ENCODE results near the gene JAKMIP2.
A peak's percentile ranks its signal among the peaks of the same experiment; 100 is the strongest.
"Not testable (repeated sequence)": the region's sequence is repeated elsewhere in the genome, so short reads cannot be mapped to it uniquely, and the experiment has no call there.

Gene JAKMIP2

DNA sequence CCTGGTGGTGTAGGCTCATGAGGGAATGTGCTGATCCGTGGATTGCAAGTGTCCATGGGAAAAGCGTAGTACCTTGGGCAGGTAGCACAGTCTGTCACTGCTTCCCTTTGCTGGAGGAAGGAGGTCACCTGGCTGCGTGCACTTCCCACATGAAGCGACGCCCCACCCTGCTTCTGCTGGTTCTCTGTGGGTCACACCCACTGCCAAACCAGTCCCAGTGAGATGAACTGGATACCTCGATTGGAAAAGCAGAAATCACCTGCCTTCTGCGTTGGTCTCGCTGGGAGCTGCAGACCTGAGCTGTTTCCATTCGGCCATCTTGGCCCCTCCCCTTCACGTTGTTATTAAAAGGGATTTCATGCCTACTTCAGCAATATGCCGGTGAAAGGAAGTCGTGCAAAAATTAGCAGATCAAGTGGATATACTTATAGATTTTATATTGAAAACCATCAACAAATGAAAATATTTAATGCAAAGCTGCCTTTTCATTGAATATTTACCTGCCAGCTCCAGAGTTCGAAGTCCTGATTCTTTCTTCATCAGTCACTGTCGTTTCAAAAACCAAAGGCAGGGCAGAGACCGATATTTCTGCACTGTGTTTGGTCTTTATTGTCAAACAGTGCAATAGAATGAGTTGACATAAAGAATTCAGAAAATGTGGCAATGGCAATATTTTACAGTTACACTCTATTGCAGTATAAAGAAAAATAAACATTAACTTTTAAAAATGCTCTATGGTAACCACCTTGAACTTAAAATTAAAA, 123.2 kb downstream of the JAKMIP2 start:
- no peak for DNase-seq (ENCODE audit: low read depth in 2 of 2, low spot score in 1 of 2)

- DNase-seq (ENCODE audit: low read depth in 2 of 2, low spot score in 1 of 2) = no peak
Measured at GRCh38 chr5:147658293-147658932, 124.1 kb downstream of the JAKMIP2 start.

- no peak for DNase-seq (ENCODE audit: low read depth in 2 of 2, low spot score in 1 of 2)
Measured at GRCh38 chr5:147648597-147648996, 133.9 kb downstream of the JAKMIP2 start.

GRCh38 chr5:147645197-147645596, 137.3 kb downstream of the JAKMIP2 start:
- no peak for DNase-seq (ENCODE audit: low read depth in 2 of 2, low spot score in 1 of 2)

DNA sequence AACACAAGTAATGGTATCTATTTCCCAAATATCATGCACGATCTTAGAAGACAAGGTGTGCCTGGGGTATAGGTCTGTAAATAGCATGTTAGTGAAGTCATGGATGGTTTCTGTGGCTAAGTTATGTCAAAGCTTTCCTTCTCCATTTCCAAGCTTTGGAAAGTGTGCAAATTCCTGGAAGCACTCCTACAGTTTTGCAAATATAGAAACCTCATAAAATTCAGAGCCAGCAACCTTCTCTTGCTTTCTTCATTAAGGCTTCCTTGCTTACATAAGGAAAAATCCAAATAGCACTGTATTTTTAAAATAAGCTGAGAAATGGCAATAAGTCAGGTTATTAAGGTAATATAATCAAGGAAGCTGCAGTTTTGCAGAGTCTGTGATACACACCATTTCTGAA, 138.1 kb downstream of the JAKMIP2 start:
- no peak for DNase-seq (ENCODE audit: low read depth in 2 of 2, low spot score in 1 of 2)

DNA sequence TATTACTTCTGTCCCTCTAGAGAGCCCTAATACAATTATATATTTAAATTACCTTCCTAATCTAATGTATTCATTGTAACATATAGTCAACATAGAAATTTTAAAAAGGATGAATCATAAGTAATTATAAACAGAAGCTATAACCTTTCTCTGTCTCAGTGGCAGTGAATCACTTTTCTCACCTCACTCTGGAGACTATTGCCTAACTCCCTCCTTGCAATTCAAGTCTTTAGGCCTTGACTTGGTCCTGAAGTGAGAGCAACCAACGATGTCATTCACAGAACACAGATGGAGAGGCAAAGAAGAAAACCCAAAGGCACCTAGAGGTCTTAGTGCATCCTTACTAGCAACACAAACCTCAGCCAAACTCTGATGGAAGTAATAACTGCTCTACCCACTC, 139.4 kb downstream of the JAKMIP2 start:
- DNase-seq (ENCODE audit: low read depth in 2 of 2, low spot score in 1 of 2) = no peak

DNA sequence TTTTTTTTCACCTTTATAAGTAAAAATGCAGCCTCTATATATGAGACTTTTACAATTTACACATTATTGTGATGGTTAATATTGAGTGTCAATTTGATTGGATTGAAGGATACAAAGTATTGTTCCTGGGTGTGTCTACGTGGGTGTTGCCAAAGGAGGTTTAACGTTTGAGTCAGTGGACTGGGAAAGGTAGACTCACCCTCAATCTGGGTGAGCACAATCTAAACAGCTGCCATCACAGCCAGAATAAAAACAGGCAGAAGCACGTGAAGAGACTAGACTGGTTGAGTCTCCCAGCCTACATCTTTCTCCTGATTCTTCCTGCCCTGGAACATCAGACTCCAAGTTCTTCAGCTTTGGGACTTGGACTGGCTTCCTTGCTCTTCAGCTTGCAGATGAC, 139.9 kb downstream of the JAKMIP2 start:
- DNase-seq (ENCODE audit: low read depth in 2 of 2, low spot score in 1 of 2) = no peak

GRCh38 chr5:147639321-147639720, 143.2 kb downstream of the JAKMIP2 start:
- DNase-seq (ENCODE audit: low read depth in 2 of 2, low spot score in 1 of 2) = no peak

GRCh38 chr5:147636729-147636984, 145.9 kb downstream of the JAKMIP2 start:
- no peak for DNase-seq (ENCODE audit: low read depth in 2 of 2, low spot score in 1 of 2)

DNA sequence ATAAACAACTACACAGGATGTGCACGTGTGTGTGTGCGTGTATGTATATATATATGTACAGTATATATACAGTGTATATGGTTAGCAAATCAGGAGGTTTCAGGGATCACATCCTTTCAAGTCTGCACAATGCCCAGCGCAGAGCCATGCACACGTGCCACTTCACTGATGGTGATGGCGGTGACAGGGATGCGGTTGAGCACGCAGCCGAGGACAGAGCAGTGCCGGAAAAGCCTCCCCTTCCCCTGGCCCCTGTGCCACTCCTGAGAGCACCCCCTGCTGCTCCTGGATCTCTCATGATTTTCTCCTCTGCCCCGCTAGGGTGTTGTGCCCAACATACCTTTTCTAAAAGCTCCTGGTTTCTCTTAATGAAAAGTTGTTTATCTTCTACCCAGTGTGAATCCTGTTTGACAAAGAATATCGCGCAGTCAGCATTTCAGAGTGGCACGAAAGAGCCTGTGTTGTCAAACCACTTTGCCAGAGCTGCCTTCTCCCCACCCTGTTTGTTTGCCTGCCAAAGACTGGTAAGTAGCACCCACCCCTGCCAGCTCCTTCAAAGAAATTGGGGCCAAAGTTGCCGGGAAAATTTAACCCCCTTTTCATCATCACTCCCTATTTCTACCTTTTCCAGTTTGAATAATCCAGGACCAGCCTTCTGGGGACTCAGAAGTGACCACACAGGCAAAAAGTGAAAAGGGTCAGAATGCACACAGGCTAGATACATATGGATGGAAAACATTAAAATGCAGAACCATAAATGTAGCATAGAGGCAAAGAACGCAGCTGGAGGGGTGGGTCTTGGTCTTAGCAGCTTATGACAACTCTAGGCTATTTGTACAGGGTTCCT, 146.4 kb downstream of the JAKMIP2 start:
- no peak for DNase-seq (ENCODE audit: low read depth in 2 of 2, low spot score in 1 of 2)

GRCh38 chr5:147635439-147635838, 147.1 kb downstream of the JAKMIP2 start:
- DNase-seq (ENCODE audit: low read depth in 2 of 2, low spot score in 1 of 2) = not testable (repeated sequence)

DNA sequence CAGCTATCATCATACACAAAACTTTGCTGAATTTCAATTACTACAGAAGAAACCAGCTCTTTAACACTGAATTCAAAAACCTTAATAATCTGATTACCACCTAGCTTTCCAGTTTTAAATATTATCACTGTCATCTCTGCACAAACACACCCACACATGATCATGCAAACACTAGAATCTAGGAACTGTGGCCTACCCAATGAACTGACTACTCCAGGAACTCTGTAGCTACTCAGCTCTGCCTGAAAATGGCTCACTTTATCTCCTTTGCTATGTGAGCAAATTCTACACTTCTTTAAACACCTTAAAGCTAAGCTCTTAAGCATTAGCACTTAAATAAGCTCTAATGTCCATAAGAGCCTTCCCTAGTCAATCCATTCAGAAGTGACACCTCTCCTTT, 149.4 kb downstream of the JAKMIP2 start:
- no peak for DNase-seq (ENCODE audit: low read depth in 2 of 2, low spot score in 1 of 2)

DNA sequence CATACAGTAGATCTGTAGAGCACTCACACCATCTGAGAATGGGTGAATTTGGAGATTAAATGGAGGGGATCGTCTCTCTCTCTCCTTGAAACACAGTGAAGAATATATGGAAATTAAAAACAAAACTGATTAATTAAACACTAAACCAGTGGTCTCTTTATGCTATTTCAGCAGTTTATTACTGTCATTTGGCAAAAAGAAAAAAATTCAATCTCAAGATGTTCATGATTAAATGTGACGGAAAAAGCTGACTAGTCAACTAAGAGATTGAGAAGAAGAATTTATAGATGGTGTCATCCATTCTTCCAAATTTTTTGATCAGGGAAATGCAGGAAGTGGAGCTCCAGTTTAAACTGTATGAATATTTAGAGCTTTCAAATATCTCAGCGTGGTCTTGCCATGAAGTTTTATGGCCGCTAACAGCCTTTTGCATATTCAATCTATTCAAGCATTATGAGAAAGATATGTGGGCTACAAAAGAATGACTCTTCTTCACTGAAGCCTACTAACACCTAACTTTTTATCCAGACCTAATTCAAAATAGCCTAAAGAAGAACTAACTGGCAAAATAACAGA, 151.0 kb downstream of the JAKMIP2 start:
- DNase-seq (ENCODE audit: low read depth in 2 of 2, low spot score in 1 of 2) = no peak

DNA sequence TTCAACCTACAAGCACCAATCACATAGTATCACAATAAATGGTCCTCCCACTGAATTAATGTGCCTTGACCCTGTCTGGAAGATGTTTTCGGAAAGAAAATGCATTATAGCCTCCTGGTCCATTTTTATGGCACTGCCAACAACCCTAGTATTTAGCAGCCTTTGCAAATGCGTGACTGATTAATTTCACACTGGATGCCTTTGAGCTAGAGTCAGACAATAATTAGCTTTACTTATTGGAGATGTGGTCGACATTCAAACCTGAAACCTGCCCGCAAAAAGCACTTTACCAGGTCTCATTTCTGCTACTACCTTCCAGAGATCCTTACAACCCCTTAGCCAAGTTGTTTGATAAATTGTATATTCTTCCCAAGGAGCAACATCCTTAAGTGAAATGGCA, 153.3 kb downstream of the JAKMIP2 start:
- DNase-seq (ENCODE audit: low read depth in 2 of 2, low spot score in 1 of 2) = no peak

- DNase-seq (ENCODE audit: low read depth in 2 of 2, low spot score in 1 of 2) = peak; percentile 2 to 8
Measured at GRCh38 chr5:147628058-147628895, 154.3 kb downstream of the JAKMIP2 start.

GRCh38 chr5:147626464-147626863, 156.1 kb downstream of the JAKMIP2 start:
- DNase-seq (ENCODE audit: low read depth in 2 of 2, low spot score in 1 of 2) = no peak

DNA sequence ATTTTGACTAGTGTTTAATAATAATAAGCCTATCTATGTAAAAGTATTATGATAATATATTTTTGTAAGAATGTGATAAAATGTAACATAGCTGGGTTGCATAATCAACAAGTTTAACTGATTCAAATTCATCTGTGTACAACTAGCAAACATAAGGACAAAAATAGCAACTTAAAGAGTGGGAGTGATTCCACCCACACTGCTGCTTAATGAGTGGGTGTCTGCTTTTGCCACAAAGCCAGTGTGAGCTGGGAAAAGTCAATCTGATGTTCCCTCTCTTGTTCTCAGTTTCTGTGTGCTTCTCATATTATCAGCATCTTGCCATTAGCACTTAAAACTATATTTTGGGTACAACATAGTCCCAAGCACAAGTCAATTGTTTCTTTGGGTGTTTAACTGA, 161.5 kb downstream of the JAKMIP2 start:
- DNase-seq (ENCODE audit: low read depth in 2 of 2, low spot score in 1 of 2) = no peak

DNA sequence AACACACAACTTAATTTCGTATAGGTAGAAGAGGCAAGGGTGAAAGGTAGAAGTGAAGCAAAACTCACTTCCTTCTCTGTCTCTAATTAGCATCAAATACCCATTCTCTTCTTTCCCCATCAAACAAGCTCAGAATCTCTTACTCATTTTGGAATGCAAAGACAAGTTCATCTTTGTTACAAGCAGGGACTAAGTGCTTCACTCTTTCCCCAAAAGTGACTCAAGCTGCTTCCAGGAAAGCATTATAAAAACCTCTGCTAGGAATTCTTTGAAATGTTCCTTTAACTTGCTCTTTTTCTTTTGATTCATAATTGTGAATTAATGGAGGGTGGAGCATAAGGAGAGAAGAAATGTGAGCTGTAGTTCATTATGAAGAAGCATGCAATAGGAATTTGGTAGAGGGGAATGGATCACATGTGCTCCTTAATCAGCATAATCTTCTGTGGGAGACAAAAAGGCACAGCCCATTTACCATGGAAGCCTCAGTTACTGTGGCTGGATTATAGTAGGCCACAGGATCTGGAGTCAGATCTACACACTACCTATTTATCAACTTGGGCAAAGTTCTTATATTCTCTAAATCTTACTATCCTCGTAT, 163.1 kb downstream of the JAKMIP2 start:
- DNase-seq (ENCODE audit: low read depth in 2 of 2, low spot score in 1 of 2) = no peak

DNA sequence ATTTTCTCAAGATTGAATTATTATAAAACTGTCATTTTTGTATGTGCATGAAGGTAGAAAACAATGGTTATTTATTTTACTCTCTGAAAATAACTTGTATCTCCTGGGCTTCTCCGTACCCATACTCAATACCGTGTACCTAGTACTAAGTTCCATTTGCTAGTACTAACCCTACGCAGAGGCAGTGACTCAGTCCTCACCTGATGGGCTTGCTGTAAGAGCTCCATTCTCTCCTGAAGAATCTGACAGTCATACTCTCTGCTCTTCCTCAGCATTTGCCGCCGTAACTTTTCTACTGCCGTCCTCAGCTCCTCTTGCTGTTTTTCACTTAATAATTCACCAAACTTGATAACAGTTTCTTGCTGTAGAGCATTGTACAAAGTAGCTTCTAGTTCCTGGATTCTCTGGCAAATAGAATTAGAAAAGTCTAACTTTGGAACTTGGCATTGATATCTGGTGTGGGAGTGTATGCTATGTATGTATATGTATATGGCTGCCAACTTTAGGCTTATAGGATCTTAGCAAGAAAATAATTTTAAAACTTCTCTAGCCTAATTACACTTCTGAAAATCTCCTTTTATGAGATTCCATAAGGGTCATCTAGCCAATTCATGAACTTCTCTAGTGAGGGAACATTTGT, 164.7 kb downstream of the JAKMIP2 start:
- DNase-seq (ENCODE audit: low read depth in 2 of 2, low spot score in 1 of 2) = no peak

DNA sequence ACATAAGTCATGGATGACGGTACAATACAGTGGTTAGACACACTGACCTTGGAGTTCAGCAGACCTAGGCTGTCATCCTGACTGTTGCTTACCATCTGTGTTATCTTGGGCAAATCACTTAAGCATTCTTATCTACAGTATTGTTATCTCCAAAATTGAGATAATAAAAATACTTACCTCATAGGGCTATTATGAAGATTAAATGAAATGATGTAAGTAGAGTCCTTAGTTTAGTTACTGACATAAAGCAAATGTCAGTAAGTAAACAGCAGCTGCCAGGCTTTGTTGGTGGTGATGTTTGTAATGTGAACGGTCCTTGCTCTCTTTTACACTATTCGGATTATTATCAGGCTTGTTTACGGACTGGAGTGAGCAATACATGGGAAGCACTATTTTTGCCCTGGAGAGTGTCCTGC, 165.3 kb downstream of the JAKMIP2 start:
- no peak for DNase-seq (ENCODE audit: low read depth in 2 of 2, low spot score in 1 of 2)
